ENCODE results near the gene TDRD12.

The TDRD12 gene

DNA sequence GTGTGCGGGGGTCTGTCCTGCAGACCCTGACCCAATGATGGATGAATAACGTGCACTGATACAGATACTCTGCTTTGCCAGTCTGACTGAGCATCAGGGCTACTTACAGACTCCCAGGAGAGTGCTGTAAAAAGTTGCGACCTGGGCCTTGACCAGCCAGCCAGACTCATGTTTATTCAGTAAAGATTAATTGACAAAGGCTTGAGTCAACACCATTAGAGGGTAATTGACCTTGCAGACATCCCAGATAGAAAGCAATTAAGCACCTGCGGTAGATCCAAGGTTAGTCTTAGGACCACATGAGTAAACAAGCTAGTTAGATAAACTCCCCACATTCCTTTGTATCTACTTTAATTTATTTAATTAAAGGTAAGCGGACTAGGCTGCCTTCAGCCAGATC is 17.6 kb upstream of the TDRD12 start (continued):
- TF ChIP-seq ZIC2 (tag by site-specific recombination; IDR thresholded peaks at IDR 0.05) (peak; percentile 13; the same call in 1 of the 2 replicates), ZNF146 (tag by site-specific recombination; IDR thresholded peaks at IDR 0.05) (no peak), ZSCAN16 (tag by site-specific recombination; IDR thresholded peaks at IDR 0.05) (no peak), ZNF830 (tag by site-specific recombination; IDR thresholded peaks at IDR 0.05; ENCODE audit: low read depth) (no peak), MYNN (tag by site-specific recombination; IDR thresholded peaks at IDR 0.05; ENCODE audit: borderline replicate concordance) (no peak), ZNF114 (tag by site-specific recombination; IDR thresholded peaks at IDR 0.05) (no peak), ZNF776 (tag by site-specific recombination; IDR thresholded peaks at IDR 0.05; ENCODE audit: borderline replicate concordance) (no peak), ZNF777 (tag by site-specific recombination; IDR thresholded peaks at IDR 0.05; ENCODE audit: borderline replicate concordance) (no peak), GLIS1 (tag by site-specific recombination; IDR thresholded peaks at IDR 0.05) (no peak), ZNF223 (tag by site-specific recombination; IDR thresholded peaks at IDR 0.05) (no peak), ZNF501 (tag by site-specific recombination; IDR thresholded peaks at IDR 0.05) (no peak), ZNF571 (tag by site-specific recombination; IDR thresholded peaks at IDR 0.05) (no peak), MEIS1 (CRISPR knock-in tag; IDR thresholded peaks at IDR 0.05; ENCODE audit: borderline replicate concordance) (no peak), ZNF548 (tag by site-specific recombination; IDR thresholded peaks at IDR 0.05) (no peak), ZEB2 (tag by site-specific recombination; IDR thresholded peaks at IDR 0.05) (no peak), ZNF121 (tag by site-specific recombination; IDR thresholded peaks at IDR 0.05) (no peak), OVOL3 (tag by site-specific recombination; IDR thresholded peaks at IDR 0.05) (no peak), WT1 (tag by site-specific recombination; IDR thresholded peaks at IDR 0.05) (peak; percentile 40; the same call in 1 of the 2 replicates), SCRT1 (tag by site-specific recombination; IDR thresholded peaks at IDR 0.05; ENCODE audit: borderline replicate concordance) (no peak)
- TF ChIP-seq, protein P1, sequence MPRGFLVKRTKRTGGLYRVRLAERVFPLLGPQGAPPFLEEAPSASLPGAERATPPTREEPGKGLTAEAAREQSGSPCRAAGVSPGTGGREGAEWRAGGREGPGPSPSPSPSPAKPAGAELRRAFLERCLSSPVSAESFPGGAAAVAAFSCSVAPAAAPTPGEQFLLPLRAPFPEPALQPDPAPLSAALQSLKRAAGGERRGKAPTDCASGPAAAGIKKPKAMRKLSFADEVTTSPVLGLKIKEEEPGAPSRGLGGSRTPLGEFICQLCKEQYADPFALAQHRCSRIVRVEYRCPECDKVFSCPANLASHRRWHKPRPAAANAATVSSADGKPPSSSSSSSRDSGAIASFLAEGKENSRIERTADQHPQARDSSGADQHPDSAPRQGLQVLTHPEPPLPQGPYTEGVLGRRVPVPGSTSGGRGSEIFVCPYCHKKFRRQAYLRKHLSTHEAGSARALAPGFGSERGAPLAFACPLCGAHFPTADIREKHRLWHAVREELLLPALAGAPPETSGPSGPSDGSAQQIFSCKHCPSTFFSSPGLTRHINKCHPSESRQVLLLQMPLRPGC (tag by site-specific recombination; IDR thresholded peaks at IDR 0.05): no peak
- TF ChIP-seq, protein P2, sequence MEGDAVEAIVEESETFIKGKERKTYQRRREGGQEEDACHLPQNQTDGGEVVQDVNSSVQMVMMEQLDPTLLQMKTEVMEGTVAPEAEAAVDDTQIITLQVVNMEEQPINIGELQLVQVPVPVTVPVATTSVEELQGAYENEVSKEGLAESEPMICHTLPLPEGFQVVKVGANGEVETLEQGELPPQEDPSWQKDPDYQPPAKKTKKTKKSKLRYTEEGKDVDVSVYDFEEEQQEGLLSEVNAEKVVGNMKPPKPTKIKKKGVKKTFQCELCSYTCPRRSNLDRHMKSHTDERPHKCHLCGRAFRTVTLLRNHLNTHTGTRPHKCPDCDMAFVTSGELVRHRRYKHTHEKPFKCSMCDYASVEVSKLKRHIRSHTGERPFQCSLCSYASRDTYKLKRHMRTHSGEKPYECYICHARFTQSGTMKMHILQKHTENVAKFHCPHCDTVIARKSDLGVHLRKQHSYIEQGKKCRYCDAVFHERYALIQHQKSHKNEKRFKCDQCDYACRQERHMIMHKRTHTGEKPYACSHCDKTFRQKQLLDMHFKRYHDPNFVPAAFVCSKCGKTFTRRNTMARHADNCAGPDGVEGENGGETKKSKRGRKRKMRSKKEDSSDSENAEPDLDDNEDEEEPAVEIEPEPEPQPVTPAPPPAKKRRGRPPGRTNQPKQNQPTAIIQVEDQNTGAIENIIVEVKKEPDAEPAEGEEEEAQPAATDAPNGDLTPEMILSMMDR (tag by site-specific recombination; IDR thresholded peaks at IDR 0.05): no peak
- TF ChIP-seq, protein P3, sequence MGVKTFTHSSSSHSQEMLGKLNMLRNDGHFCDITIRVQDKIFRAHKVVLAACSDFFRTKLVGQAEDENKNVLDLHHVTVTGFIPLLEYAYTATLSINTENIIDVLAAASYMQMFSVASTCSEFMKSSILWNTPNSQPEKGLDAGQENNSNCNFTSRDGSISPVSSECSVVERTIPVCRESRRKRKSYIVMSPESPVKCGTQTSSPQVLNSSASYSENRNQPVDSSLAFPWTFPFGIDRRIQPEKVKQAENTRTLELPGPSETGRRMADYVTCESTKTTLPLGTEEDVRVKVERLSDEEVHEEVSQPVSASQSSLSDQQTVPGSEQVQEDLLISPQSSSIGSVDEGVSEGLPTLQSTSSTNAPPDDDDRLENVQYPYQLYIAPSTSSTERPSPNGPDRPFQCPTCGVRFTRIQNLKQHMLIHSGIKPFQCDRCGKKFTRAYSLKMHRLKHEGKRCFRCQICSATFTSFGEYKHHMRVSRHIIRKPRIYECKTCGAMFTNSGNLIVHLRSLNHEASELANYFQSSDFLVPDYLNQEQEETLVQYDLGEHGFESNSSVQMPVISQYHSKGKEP (tag by site-specific recombination; IDR thresholded peaks at IDR 0.05): no peak
- TF ChIP-seq, protein P4, sequence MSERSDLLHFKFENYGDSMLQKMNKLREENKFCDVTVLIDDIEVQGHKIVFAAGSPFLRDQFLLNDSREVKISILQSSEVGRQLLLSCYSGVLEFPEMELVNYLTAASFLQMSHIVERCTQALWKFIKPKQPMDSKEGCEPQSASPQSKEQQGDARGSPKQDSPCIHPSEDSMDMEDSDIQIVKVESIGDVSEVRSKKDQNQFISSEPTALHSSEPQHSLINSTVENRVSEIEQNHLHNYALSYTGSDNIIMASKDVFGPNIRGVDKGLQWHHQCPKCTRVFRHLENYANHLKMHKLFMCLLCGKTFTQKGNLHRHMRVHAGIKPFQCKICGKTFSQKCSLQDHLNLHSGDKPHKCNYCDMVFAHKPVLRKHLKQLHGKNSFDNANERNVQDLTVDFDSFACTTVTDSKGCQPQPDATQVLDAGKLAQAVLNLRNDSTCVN (tag by site-specific recombination; optimal IDR thresholded peaks at IDR 0.05): peak; percentile 11
- TF ChIP-seq, protein P5, sequence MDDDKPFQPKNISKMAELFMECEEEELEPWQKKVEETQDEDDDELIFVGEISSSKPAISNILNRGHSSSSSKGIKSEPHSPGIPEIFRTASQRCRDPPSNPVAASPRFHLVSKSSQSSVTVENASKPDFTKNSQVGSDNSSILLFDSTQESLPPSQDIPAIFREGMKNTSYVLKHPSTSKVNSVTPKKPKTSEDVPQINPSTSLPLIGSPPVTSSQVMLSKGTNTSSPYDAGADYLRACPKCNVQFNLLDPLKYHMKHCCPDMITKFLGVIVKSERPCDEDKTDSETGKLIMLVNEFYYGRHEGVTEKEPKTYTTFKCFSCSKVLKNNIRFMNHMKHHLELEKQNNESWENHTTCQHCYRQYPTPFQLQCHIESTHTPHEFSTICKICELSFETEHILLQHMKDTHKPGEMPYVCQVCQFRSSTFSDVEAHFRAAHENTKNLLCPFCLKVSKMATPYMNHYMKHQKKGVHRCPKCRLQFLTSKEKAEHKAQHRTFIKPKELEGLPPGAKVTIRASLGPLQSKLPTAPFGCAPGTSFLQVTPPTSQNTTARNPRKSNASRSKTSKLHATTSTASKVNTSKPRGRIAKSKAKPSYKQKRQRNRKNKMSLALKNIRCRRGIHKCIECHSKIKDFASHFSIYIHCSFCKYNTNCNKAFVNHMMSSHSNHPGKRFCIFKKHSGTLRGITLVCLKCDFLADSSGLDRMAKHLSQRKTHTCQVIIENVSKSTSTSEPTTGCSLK (tag by site-specific recombination; IDR thresholded peaks at IDR 0.05): no peak
- TF ChIP-seq, protein P6, sequence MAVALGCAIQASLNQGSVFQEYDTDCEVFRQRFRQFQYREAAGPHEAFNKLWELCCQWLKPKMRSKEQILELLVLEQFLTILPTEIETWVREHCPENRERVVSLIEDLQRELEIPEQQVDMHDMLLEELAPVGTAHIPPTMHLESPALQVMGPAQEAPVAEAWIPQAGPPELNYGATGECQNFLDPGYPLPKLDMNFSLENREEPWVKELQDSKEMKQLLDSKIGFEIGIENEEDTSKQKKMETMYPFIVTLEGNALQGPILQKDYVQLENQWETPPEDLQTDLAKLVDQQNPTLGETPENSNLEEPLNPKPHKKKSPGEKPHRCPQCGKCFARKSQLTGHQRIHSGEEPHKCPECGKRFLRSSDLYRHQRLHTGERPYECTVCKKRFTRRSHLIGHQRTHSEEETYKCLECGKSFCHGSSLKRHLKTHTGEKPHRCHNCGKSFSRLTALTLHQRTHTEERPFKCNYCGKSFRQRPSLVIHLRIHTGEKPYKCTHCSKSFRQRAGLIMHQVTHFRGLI (tag by site-specific recombination; IDR thresholded peaks at IDR 0.05): no peak
- TF ChIP-seq, protein P7, sequence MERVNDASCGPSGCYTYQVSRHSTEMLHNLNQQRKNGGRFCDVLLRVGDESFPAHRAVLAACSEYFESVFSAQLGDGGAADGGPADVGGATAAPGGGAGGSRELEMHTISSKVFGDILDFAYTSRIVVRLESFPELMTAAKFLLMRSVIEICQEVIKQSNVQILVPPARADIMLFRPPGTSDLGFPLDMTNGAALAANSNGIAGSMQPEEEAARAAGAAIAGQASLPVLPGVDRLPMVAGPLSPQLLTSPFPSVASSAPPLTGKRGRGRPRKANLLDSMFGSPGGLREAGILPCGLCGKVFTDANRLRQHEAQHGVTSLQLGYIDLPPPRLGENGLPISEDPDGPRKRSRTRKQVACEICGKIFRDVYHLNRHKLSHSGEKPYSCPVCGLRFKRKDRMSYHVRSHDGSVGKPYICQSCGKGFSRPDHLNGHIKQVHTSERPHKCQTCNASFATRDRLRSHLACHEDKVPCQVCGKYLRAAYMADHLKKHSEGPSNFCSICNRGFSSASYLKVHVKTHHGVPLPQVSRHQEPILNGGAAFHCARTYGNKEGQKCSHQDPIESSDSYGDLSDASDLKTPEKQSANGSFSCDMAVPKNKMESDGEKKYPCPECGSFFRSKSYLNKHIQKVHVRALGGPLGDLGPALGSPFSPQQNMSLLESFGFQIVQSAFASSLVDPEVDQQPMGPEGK (tag by site-specific recombination; IDR thresholded peaks at IDR 0.05): no peak
- TF ChIP-seq, protein P8, sequence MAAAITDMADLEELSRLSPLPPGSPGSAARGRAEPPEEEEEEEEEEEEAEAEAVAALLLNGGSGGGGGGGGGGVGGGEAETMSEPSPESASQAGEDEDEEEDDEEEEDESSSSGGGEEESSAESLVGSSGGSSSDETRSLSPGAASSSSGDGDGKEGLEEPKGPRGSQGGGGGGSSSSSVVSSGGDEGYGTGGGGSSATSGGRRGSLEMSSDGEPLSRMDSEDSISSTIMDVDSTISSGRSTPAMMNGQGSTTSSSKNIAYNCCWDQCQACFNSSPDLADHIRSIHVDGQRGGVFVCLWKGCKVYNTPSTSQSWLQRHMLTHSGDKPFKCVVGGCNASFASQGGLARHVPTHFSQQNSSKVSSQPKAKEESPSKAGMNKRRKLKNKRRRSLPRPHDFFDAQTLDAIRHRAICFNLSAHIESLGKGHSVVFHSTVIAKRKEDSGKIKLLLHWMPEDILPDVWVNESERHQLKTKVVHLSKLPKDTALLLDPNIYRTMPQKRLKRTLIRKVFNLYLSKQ (tag by site-specific recombination; IDR thresholded peaks at IDR 0.05; ENCODE audit: borderline replicate concordance): no peak
